NCI-H526 treated with DMSO at 0.1 percent for 48 hours (cell line): ENCODE measurements around the gene KLHL14.

Experiments used
- DNase-seq: peaks from one replicate; lab custom pipeline; 2025; lab: John Stamatoyannopoulos, UW

The KLHL14 gene

GRCh38 chr18:32770054-32770665, 2.7 kb downstream of the KLHL14 start:
- no peak for DNase-seq

GRCh38 chr18:32769586-32770053, 3.2 kb downstream of the KLHL14 start:
- DNase-seq = peak; percentile 25

GRCh38 chr18:32769071-32769585, 3.7 kb downstream of the KLHL14 start:
- peak; percentile 25 for DNase-seq

GRCh38 chr18:32767400-32767799, 5.4 kb downstream of the KLHL14 start:
- DNase-seq = peak; percentile 13

GRCh38 chr18:32764611-32765244, 8.1 kb downstream of the KLHL14 start:
- DNase-seq = no peak

GRCh38 chr18:32763293-32763692, 9.5 kb downstream of the KLHL14 start:
- DNase-seq = no peak

- DNase-seq = no peak
These were observed 11.6 kb downstream of the KLHL14 start for GRCh38 chr18:32761231-32761630.

- no peak for DNase-seq
These were observed 12.4 kb downstream of the KLHL14 start for GRCh38 chr18:32760391-32760790.

GRCh38 chr18:32759611-32760167, 13.1 kb downstream of the KLHL14 start:
- DNase-seq = no peak

- no peak for DNase-seq
These were observed 18.1 kb downstream of the KLHL14 start for GRCh38 chr18:32754508-32755263.

GRCh38 chr18:32753656-32754260, 19.1 kb downstream of the KLHL14 start:
- DNase-seq = no peak

- DNase-seq = no peak
These were observed 22.5 kb downstream of the KLHL14 start for GRCh38 chr18:32750328-32750727.

- DNase-seq = no peak
These were observed 23.0 kb downstream of the KLHL14 start for GRCh38 chr18:32749809-32750208.

GRCh38 chr18:32742579-32742978, 30.2 kb downstream of the KLHL14 start:
- no peak for DNase-seq

GRCh38 chr18:32735781-32736180, 37.0 kb downstream of the KLHL14 start:
- no peak for DNase-seq

- DNase-seq = no peak
These were observed 38.4 kb downstream of the KLHL14 start for GRCh38 chr18:32734442-32734841.

- DNase-seq = no peak
These were observed 40.7 kb downstream of the KLHL14 start for GRCh38 chr18:32732165-32732564.

GRCh38 chr18:32730620-32731091, 42.2 kb downstream of the KLHL14 start:
- peak; percentile 35 for DNase-seq

GRCh38 chr18:32730068-32730467, 42.8 kb downstream of the KLHL14 start:
- DNase-seq = peak; percentile 16

- no peak for DNase-seq
These were observed 48.6 kb downstream of the KLHL14 start for GRCh38 chr18:32724071-32724749.

GRCh38 chr18:32722279-32722678, 50.5 kb downstream of the KLHL14 start:
- DNase-seq = no peak
